Erythroblast (primary cell): ENCODE data around the gene SLC16A1.

Source experiments
- GATA1 ChIP-seq: IDR thresholded peaks from 2 replicates; pipeline ENCODE4 v1.6.1; 2011; ENCODE audit warnings: low read depth, mild to moderate bottlenecking, control low read depth, low read length, moderate library complexity
- POLR2A ChIP-seq: IDR thresholded peaks from 2 replicates; pipeline ENCODE4 v1.6.1; 2011; ENCODE audit warnings: mild to moderate bottlenecking, low read length

- TF ChIP-seq POLR2A (no peak), GATA1 (no peak)
Observed at GRCh38 chr1:112879834-112880233, 76.2 kb downstream of the SLC16A1 start.
